KMS-11 (cell line): ENCODE data around the gene NOD2.

Source experiments
- H2AFZ ChIP-seq: fragments of 200-600 bp; sonication (generic); 2 replicates; pipeline ENCODE4 v1.6.1; 2016; ENCODE audit warnings: antibody characterized with exemption, mixed run types, low read depth
- H3K27ac ChIP-seq: fragments of 200-600 bp; sonication (generic); 2 replicates; pipeline ENCODE4 v1.6.1; 2016; ENCODE audit warnings: mild to moderate bottlenecking, mixed run types
- H3K27me3 ChIP-seq: fragments of 200-600 bp; sonication (generic); 2 replicates; pipeline ENCODE4 v1.6.1; 2017; ENCODE audit warnings: mild to moderate bottlenecking, low read depth, mixed run types, moderate library complexity; ENCODE audit not compliant: insufficient read depth
- H3K36me3 ChIP-seq: fragments of 200-600 bp; sonication (generic); 2 replicates; pipeline ENCODE4 v1.6.1; 2017; ENCODE audit warnings: mild to moderate bottlenecking, mixed run types; ENCODE audit not compliant: insufficient read depth
- H3K4me1 ChIP-seq: fragments of 200-600 bp; sonication (generic); 2 replicates; pipeline ENCODE4 v1.6.1; 2016; ENCODE audit warnings: mild to moderate bottlenecking, low read depth, mixed run types; ENCODE audit not compliant: poor library complexity, severe bottlenecking
- H3K4me2 ChIP-seq: fragments of 200-600 bp; sonication (generic); 2 replicates; pipeline ENCODE4 v1.7.0; 2016; ENCODE audit warnings: mild to moderate bottlenecking, mixed run types
- H3K4me3 ChIP-seq: fragments of 200-600 bp; sonication (generic); IDR thresholded peaks from 2 replicates; pipeline ENCODE4 v1.6.1; 2017; ENCODE audit warnings: low read depth, low read length, mixed read lengths; ENCODE audit not compliant: insufficient read depth
- H3K79me2 ChIP-seq: fragments of 200-600 bp; sonication (generic); 2 replicates; pipeline ENCODE4 v1.6.1; 2016; ENCODE audit warnings: low read depth, mixed run types; ENCODE audit not compliant: insufficient read depth
- H3K9ac ChIP-seq: fragments of 200-600 bp; sonication (generic); 2 replicates; pipeline ENCODE4 v1.6.1; 2016; ENCODE audit warnings: mild to moderate bottlenecking, mixed run types
- H4K20me1 ChIP-seq: fragments of 200-600 bp; sonication (generic); 2 replicates; pipeline ENCODE4 v1.6.1; 2016; ENCODE audit warnings: mild to moderate bottlenecking, mixed run types; ENCODE audit not compliant: insufficient read depth
- TF ChIP-seq, protein P1 (sequence below): fragments of 200-600 bp; sonication (generic); conservative IDR thresholded peaks from 2 replicates; pipeline ENCODE4 v1.6.1; 2017; ENCODE audit warnings: low read depth, mild to moderate bottlenecking, antibody characterized with exemption, low read length, moderate library complexity, mixed read lengths

NOD2 gene

DNA sequence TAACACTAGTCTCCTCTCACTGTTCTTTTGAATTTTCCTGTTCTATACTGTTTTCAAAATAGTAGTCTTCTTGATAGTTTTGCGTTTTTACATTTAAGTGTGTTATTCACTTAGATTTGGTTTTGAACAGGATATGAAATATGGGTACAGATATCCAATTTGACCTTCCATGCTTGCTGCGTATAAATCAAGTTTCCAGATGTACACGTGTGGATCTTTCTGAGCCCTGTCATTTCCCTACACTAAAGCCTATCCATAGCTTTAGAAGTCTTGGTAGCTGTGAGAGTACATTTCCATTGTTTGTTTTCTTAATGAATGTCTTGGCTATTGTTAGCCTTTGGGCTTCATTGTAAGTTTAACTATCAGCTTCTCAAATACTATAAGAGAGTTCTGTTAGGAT is 68.8 kb downstream of the NOD2 start:
- Histone ChIP-seq H3K36me3 (no peaks in the 10 kb centered on the region), H3K4me2 (no peak overlapping the region), H3K79me2 (no peaks in the 10 kb centered on the region), H4K20me1 (no peaks in the 10 kb centered on the region), H3K4me1 (no peaks in the 10 kb centered on the region), H2AFZ (no peak overlapping the region), H3K27ac (no peak overlapping the region), H3K27me3 (no peaks in the 10 kb centered on the region), H3K4me3 (no peak overlapping the region), H3K9ac (no peak overlapping the region)
- TF ChIP-seq, protein P1, sequence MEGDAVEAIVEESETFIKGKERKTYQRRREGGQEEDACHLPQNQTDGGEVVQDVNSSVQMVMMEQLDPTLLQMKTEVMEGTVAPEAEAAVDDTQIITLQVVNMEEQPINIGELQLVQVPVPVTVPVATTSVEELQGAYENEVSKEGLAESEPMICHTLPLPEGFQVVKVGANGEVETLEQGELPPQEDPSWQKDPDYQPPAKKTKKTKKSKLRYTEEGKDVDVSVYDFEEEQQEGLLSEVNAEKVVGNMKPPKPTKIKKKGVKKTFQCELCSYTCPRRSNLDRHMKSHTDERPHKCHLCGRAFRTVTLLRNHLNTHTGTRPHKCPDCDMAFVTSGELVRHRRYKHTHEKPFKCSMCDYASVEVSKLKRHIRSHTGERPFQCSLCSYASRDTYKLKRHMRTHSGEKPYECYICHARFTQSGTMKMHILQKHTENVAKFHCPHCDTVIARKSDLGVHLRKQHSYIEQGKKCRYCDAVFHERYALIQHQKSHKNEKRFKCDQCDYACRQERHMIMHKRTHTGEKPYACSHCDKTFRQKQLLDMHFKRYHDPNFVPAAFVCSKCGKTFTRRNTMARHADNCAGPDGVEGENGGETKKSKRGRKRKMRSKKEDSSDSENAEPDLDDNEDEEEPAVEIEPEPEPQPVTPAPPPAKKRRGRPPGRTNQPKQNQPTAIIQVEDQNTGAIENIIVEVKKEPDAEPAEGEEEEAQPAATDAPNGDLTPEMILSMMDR: no peak

DNA sequence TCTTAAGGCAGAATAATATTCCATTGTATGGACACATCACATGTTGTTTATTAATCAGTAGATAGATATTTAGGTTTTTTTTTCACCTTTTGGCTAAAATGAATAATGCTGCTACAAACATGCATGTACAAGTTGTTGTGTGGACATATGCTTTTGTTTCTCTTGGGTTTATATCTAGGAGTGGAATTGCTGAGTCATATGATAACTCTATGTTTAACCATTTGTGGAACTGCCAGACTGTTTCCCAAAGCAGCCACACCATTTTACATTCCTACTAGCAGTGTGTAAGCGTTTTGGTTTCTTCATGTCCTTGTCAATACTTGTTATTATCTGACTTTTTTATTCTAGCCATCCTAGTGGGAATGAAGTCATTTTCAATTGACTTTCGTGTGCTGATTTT is 69.8 kb downstream of the NOD2 start:
- Histone ChIP-seq H3K27ac (no peak overlapping the region), H3K4me1 (no peaks in the 10 kb centered on the region), H3K36me3 (no peaks in the 10 kb centered on the region), H3K4me2 (no peak overlapping the region), H4K20me1 (no peaks in the 10 kb centered on the region), H3K4me3 (no peak overlapping the region), H2AFZ (no peak overlapping the region), H3K79me2 (no peaks in the 10 kb centered on the region), H3K27me3 (no peaks in the 10 kb centered on the region), H3K9ac (no peak overlapping the region)
- TF ChIP-seq, protein P1: no peak

DNA sequence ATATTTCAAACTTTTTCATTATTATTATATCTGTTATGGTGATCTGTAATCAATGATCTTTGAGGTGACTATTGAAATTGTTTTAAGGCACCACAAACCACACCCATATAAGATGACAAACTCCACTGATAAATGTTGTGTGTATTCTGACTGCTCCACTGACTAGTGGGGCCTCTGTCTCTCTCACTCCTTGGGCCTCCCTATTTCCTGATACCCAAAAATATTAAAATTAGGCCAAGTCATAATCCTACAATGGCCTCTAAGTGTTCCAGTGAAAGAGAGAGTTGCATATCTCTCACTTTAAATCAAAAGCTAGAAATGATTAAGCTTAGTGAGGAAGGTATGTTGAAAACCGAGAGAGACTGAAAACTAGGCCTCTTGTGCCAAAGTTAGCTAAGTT is 71.9 kb downstream of the NOD2 start:
- Histone ChIP-seq H4K20me1 (no peaks in the 10 kb centered on the region), H3K4me3 (no peak overlapping the region), H3K4me1 (no peaks in the 10 kb centered on the region), H3K79me2 (no peaks in the 10 kb centered on the region), H3K36me3 (no peaks in the 10 kb centered on the region), H3K4me2 (no peak overlapping the region), H2AFZ (no peak overlapping the region), H3K27me3 (no peaks in the 10 kb centered on the region), H3K27ac (no peak overlapping the region), H3K9ac (no peak overlapping the region)
- TF ChIP-seq, protein P1: no peak

DNA sequence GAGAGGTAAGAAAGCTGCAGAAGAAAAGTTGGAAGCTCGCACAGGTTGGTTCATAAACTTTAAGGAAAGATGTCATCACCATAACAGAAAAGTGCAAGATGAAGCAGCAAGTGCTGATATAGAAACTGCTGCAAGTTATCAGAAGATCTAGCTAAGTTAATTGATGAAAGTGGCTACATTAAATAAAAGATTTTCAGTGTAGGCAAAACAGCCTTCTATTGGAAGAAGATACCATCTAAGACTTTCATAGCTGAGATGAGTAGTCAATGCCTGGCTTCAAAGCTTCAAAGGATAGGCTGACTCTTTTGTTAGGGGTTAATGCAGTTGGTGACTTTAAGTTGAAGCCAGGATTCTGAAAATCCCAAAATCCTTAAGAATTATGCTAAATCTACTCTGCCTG is 72.5 kb downstream of the NOD2 start:
- no peaks in the 10 kb centered on the region for H3K36me3 ChIP-seq

More for the DNA sequence above, 72.5 kb downstream of the NOD2 start:
- Histone ChIP-seq H3K9ac (no peak overlapping the region), H3K4me3 (no peak overlapping the region), H3K79me2 (no peaks in the 10 kb centered on the region), H3K4me2 (no peak overlapping the region), H3K27me3 (no peaks in the 10 kb centered on the region), H3K4me1 (no peaks in the 10 kb centered on the region), H4K20me1 (no peaks in the 10 kb centered on the region), H3K27ac (no peak overlapping the region), H2AFZ (no peak overlapping the region)
- TF ChIP-seq, protein P1: no peak
